ENCODE measurements around the gene CHPT1. TPM values are rescaled to one million over a fixed set of nuclear protein-coding genes. Genes with fewer than 3 reads are reported as not detected.

CHPT1 gene
- total RNA-seq, 4 donors from 2014 or later, result 94.5 to 177 (median 150) TPM

DNA sequence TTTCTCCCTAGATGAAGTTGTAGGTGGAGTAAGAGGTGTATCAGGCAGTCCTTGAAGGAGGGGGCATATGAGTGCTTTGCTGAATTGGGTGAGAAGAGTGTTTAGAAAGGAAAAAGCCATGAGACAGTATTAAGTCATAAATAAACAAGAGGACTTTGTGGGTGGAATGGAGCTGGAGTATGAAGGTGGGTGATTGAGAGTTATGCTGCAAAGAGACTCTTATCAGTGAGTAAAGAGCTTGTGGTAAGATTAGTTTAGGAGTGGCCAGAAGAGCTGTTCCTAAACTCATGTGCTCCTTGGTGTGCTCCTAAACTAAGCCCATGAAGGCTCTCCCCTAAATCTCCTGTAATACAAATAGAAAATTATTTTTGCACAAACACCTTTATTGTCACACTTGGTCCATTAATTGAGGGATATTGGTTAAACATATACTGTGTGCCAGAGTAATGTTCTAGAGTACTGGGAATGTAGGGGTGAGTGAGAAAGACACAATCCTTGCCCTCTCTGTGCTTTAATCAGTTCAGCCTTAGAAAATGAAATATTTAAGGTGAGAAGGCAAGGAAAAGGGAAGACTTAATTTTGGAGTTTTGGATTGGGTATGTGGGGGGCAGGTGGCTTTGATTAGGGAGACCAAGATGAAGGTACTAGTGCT lies 9.8 kb downstream of the CHPT1 start:
- intact Hi-C loops (cut with DNase I), result no loop called here
- Histone ChIP-seq H3K27me3 (no peaks in the 10 kb centered on the region), H3K4me1 (peaks cover 25 to 39% of the 10 kb centered on the region in 2 donors), H3K36me3 (no peaks in the 10 kb centered on the region), H3K4me3 (replicated peaks in 1 of 3) (no peak overlapping the region), H3K9me3 (no peaks in the 10 kb centered on the region), H3K27ac (peak overlapping the region in 1 of 3 donors; percentile 38)
- no peak for DNase-seq
- TF ChIP-seq, protein P1, sequence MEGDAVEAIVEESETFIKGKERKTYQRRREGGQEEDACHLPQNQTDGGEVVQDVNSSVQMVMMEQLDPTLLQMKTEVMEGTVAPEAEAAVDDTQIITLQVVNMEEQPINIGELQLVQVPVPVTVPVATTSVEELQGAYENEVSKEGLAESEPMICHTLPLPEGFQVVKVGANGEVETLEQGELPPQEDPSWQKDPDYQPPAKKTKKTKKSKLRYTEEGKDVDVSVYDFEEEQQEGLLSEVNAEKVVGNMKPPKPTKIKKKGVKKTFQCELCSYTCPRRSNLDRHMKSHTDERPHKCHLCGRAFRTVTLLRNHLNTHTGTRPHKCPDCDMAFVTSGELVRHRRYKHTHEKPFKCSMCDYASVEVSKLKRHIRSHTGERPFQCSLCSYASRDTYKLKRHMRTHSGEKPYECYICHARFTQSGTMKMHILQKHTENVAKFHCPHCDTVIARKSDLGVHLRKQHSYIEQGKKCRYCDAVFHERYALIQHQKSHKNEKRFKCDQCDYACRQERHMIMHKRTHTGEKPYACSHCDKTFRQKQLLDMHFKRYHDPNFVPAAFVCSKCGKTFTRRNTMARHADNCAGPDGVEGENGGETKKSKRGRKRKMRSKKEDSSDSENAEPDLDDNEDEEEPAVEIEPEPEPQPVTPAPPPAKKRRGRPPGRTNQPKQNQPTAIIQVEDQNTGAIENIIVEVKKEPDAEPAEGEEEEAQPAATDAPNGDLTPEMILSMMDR (IDR thresholded peaks at IDR 0.05), result no peak
- no peak for TF ChIP-seq POLR2A (IDR thresholded peaks at IDR 0.05)

DNA sequence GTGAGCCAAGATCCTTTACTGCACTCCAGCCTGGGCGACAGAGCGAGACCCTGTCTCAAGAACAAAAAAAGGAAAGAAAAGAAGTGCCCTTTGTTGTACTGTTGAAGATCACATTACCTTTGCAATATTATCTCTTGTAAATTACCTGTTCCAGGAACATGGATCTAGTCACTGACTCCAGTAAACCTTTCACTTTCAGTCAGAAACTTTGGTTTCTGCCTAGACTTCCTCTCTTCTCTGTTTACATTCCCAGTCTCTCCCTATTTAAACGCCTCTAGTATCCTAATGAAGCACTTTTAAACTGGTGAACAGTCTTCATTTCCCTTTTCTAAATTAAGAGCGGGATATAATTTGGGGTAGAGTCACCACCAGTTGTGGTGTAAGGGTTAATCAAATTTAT lies 12.8 kb downstream of the CHPT1 start:
- no peaks in the 10 kb centered on the region for H3K36me3 ChIP-seq
- peaks cover 22 to 37% of the 10 kb centered on the region in 2 donors for H3K4me1 ChIP-seq
- no peak overlapping the region for H3K27ac ChIP-seq
- 86 to 94% methylated on average over 4 of the region's 4 CpGs for WGBS, 2 donors
- intact Hi-C loops (cut with DNase I), result no loop called here
- H3K9me3 ChIP-seq, result no peaks in the 10 kb centered on the region
- no peak for DNase-seq
- TF ChIP-seq, protein P1 (IDR thresholded peaks at IDR 0.05), result no peak
- no peak for TF ChIP-seq POLR2A (IDR thresholded peaks at IDR 0.05)
- H3K27me3 ChIP-seq, result no peaks in the 10 kb centered on the region
- H3K4me3 ChIP-seq (replicated peaks in 1 of 3), result no peak overlapping the region

DNA sequence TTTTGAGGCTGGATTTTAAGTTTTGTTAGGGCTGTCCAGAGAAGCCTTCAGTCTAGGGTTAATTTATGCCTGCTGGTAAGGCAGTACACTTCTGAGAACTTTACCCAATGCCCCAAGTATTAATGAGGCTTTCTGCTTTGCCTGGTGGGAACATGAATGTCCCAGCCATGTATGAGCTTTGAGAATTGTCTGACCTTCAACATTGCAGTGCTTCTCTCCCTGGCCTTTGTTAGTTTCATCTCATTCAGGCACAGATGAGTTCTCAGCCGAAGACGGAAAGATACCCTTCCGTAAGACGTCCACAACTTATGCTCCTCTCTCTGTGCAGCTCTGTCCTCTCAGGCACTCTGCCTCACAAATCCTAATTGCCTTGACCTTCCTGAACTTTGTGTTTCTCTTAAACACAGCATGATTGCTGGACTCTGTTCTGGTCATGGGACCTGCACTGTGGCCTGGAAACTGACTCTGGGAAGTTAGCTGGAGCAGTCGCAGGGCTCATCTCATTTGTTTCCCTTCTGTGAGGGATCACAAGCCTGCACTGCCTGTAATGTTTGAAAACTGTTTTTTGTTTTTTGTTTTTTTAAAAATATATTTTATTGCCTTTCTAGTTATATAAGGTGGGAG lies 15.7 kb downstream of the CHPT1 start:
- Histone ChIP-seq H3K4me1 (peaks cover 10 to 19% of the 10 kb centered on the region in 2 donors), H3K36me3 (no peaks in the 10 kb centered on the region), H3K27ac (peak overlapping the region in 1 of 3 donors; percentile 7), H3K27me3 (no peaks in the 10 kb centered on the region), H3K4me3 (replicated peaks in 1 of 3) (no peak overlapping the region), H3K9me3 (no peaks in the 10 kb centered on the region)
- DNase-seq, result peak; percentile 19 to 27
- 79 to 80% methylated on average over 5 of the region's 5 CpGs for WGBS, 2 donors
- intact Hi-C loops (cut with DNase I), result no loop called here
- TF ChIP-seq POLR2A (IDR thresholded peaks at IDR 0.05), result no peak
- TF ChIP-seq, protein P1 (IDR thresholded peaks at IDR 0.05), result no peak

DNA sequence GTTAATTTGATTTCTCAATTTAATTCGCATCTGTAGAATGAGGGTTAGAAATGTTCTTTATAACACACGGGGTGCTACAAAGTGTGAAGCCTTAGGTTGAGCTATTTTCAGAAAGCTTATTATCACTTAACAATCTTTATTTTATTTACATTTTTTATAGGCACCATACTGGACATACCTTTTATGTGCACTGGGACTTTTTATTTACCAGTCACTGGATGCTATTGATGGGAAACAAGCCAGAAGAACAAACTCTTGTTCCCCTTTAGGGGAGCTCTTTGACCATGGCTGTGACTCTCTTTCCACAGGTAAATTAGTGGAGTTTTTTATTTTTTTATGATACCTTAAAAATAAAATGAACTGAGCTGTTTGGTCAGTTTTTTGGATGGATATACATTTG lies 16.5 kb downstream of the CHPT1 start:
- Histone ChIP-seq H3K4me1 (peaks cover 10 to 19% of the 10 kb centered on the region in 2 donors), H3K27ac (peak overlapping the region in 1 of 3 donors; percentile 7), H3K4me3 (replicated peaks in 1 of 3) (no peak overlapping the region), H3K36me3 (no peaks in the 10 kb centered on the region), H3K27me3 (no peaks in the 10 kb centered on the region), H3K9me3 (no peaks in the 10 kb centered on the region)
- TF ChIP-seq POLR2A (IDR thresholded peaks at IDR 0.05), result no peak
- TF ChIP-seq, protein P1 (IDR thresholded peaks at IDR 0.05), result no peak
- DNase-seq, result no peak
- whole genome bisulfite sequencing, 2 donors, result 87 to 88% methylated on average over 2 of the region's 2 CpGs
- intact Hi-C loops (cut with DNase I), result no loop called here

DNA sequence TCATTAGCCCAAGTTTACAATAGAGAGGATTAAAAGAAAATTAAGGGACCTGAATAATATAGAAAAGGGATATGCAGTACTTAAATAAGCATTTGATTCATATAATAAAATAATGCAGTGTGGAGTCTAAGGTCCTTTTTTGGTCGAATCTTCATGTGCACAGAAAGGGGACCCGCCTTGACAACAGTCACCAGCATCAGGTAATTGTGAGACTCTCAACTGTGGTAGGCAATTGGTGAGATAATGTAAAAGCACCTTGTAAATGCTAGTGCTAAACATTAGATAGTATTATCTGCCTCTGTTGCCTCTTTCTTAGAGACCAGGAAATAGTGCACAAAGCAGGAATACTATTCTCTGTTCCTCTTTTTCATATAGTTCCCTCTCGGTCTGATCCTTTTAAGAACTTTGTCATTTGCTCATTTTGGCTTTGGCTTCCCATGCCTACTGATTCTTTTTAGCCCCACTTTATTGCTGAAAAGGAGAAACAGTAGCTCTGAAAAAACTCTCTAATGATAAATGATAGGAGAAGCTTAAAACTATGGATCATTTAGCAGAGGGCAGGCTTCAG lies 17.5 kb downstream of the CHPT1 start:
- 90 to 93% methylated on average over 3 of the region's 3 CpGs for WGBS, 2 donors
- no peak for DNase-seq
- H3K4me1 ChIP-seq, result peaks cover 10 to 13% of the 10 kb centered on the region in 2 donors
- no peak overlapping the region for H3K27ac ChIP-seq
- TF ChIP-seq POLR2A (IDR thresholded peaks at IDR 0.05), result no peak
- TF ChIP-seq, protein P1 (IDR thresholded peaks at IDR 0.05), result no peak
- H3K4me3 ChIP-seq (replicated peaks in 1 of 3), result no peak overlapping the region
- no peaks in the 10 kb centered on the region for H3K36me3 ChIP-seq
- H3K27me3 ChIP-seq, result no peaks in the 10 kb centered on the region
- intact Hi-C loops (cut with DNase I), result no loop called here
- no peaks in the 10 kb centered on the region for H3K9me3 ChIP-seq
